ENCODE measurements around the gene SLC22A12.

GRCh38 chr11:64621283-64622019 lies 30.4 kb downstream of the SLC22A12 start:
- no peak for TF ChIP-seq CTCF (IDR thresholded peaks at IDR 0.05; ENCODE audit: low read length)
- TF ChIP-seq EZH2 (optimal IDR thresholded peaks at IDR 0.05; ENCODE audit: low read depth, low read length), result no peak

Measured in MM.1S (cell line).